Tibial artery (tissue), 4 donors: Measurements from ENCODE around the gene GNG3.
"Not testable (repeated sequence)": the region's sequence is repeated elsewhere in the genome, so short reads cannot be mapped to it uniquely, and the experiment has no call there.

Experiments
- DNase-seq, 2 donors: peaks; one replicate each; pipeline ENCODE4 v3.0.0-alpha.2; 2019
- H3K27ac ChIP-seq, 2 donors: fragments of 200-600 bp; sonication (generic) in 1 of 2; 1 replicate in 1 of 2; 2 replicates in 1 of 2; pipeline ENCODE4 v1.5.1; 2018 to 2019; ENCODE audit warnings: mild to moderate bottlenecking in 1 of 2
- H3K27me3 ChIP-seq, 2 donors: fragments of 200-600 bp; sonication (generic) in 1 of 2; one replicate each; pipeline versions ENCODE4 v1.5.1 to v1.6.0; 2016 to 2019
- H3K36me3 ChIP-seq, 3 donors: fragments of 200-600 bp; sonication (generic) in 2 of 3; one replicate each; pipeline ENCODE4 v1.5.1; 2016 to 2019; ENCODE audit warnings: mild to moderate bottlenecking in 2 of 3
- H3K4me1 ChIP-seq, 4 donors: fragments of 200-600 bp; sonication (generic) in 2 of 4; 1 replicate in 3 of 4; 2 replicates in 1 of 4; pipeline ENCODE4 v1.5.1; 2016 to 2019
- H3K4me3 ChIP-seq, 2 donors: fragments of 200-600 bp; sonication (generic) in 1 of 2; 1 replicate in 1 of 2; 2 replicates in 1 of 2; pipeline ENCODE4 v1.5.1; 2018 to 2019; ENCODE audit warnings: mild to moderate bottlenecking in 2 of 2
- H3K9me3 ChIP-seq, 3 donors: fragments of 200-600 bp; sonication (generic) in 1 of 3; one replicate each; pipeline ENCODE4 v1.5.1; 2016 to 2019
- CTCF ChIP-seq, 2 experiments: fragments of 200-600 bp in 1 of 2; fragments of 450-650 bp in 1 of 2; IDR thresholded peaks; one replicate each; pipeline ENCODE4 v1.5.1; 2017 to 2019; ENCODE audit warnings: antibody characterized with exemption in 2 of 2, mild to moderate bottlenecking in 1 of 2, moderate library complexity in 1 of 2
- intact Hi-C: fragments of 100-400 bp; cut with DNase I; formaldehyde crosslinking; loops from one replicate; pipeline ENCODE4 v1.15.0; 2023; ENCODE audit warnings: low total_unique reads

GNG3 gene

GRCh38 chr11:62694455-62695167 is 12.9 kb upstream of the GNG3 start:
- Histone ChIP-seq H3K36me3 (peaks cover 23 to 47% (median 30%) of the 10 kb centered on the region in 3 donors), H3K27ac (no peak overlapping the region), H3K27me3 (no peaks in the 10 kb centered on the region), H3K4me1 (peaks cover 0 to 7% (median 0%) of the 10 kb centered on the region in 4 donors), H3K9me3 (no peaks in the 10 kb centered on the region), H3K4me3 (no peak overlapping the region)
- intact Hi-C loops, result loop anchor here (10.0 kb wide), 1 partner anchor 300 kb away; no protein-coding TSS in a partner anchor
- TF ChIP-seq CTCF (IDR thresholded peaks at IDR 0.05), result peak; percentile 76 to 87
- peak; percentile 86 to 88 for DNase-seq

GRCh38 chr11:62702246-62702645 is 5.2 kb upstream of the GNG3 start:
- intact Hi-C loops, result loop anchor here (10.0 kb wide), 1 partner anchor 87 kb away; the partner anchor contains the start of genes EML3 and ROM1
- Histone ChIP-seq H3K9me3 (no peaks in the 10 kb centered on the region), H3K36me3 (peaks cover 0 to 21% (median 0%) of the 10 kb centered on the region in 3 donors)

GRCh38 chr11:62703921-62704320 is 3.6 kb upstream of the GNG3 start:
- not testable (repeated sequence) for H3K27ac ChIP-seq, H3K9me3 ChIP-seq, H3K4me3 ChIP-seq, H3K27me3 ChIP-seq, DNase-seq
- H3K4me1 ChIP-seq, result peaks cover 0 to 29% (median 26%) of the 10 kb centered on the region in 4 donors
- intact Hi-C loops, result loop anchor here (10.0 kb wide), 1 partner anchor 89 kb away; the partner anchor contains the start of genes EML3 and ROM1
- peaks cover 0 to 21% (median 0%) of the 10 kb centered on the region in 3 donors for H3K36me3 ChIP-seq

More at GRCh38 chr11:62702246-62702645, 5.2 kb upstream of the GNG3 start:
- no peak for TF ChIP-seq CTCF (IDR thresholded peaks at IDR 0.05)
- H3K27me3 ChIP-seq, result no peaks in the 10 kb centered on the region
- no peak for DNase-seq
- peaks cover 0 to 17% (median 15%) of the 10 kb centered on the region in 4 donors for H3K4me1 ChIP-seq
- no peak overlapping the region for H3K27ac ChIP-seq
- H3K4me3 ChIP-seq, result no peak overlapping the region

GRCh38 chr11:62705413-62705812 is 2.1 kb upstream of the GNG3 start:
- Histone ChIP-seq H3K4me1 (peaks cover 0 to 39% (median 34%) of the 10 kb centered on the region in 4 donors), H3K36me3 (peaks cover under 1 to 19% (median 2%) of the 10 kb centered on the region in 3 donors), H3K9me3 (no peaks in the 10 kb centered on the region), H3K4me3 (peak overlapping the region; percentile 61 to 71), H3K27me3 (no peaks in the 10 kb centered on the region), H3K27ac (peak overlapping the region; percentile 68 to 85)
- TF ChIP-seq CTCF (IDR thresholded peaks at IDR 0.05), result no peak
- DNase-seq, result no peak
- intact Hi-C loops, result loop anchor here (10.0 kb wide), 1 partner anchor 91 kb away; the partner anchor contains the start of genes EML3 and ROM1

- H3K4me3 ChIP-seq, result peak overlapping the region; percentile 61 to 71
- H3K9me3 ChIP-seq, result no peaks in the 10 kb centered on the region
- H3K27ac ChIP-seq, result peak overlapping the region; percentile 68 to 85
- no peak for TF ChIP-seq CTCF (IDR thresholded peaks at IDR 0.05)
- peaks cover 0 to 40% (median 35%) of the 10 kb centered on the region in 4 donors for H3K4me1 ChIP-seq
- H3K36me3 ChIP-seq, result peaks cover 8 to 19% (median 9%) of the 10 kb centered on the region in 3 donors
- no peaks in the 10 kb centered on the region for H3K27me3 ChIP-seq
- intact Hi-C loops, result loop anchor here (10.0 kb wide), 1 partner anchor 91 kb away; the partner anchor contains the start of genes EML3 and ROM1
- DNase-seq, result peak; percentile 93 to 97
Measured at GRCh38 chr11:62705880-62706849, 1.3 kb upstream of the GNG3 start.
